ENCODE measurements around the gene TMEM132E. TPM values are rescaled to one million over a fixed set of nuclear protein-coding genes. Genes with fewer than 3 reads are reported as not detected.

TMEM132E gene
- total RNA-seq, 6 experiments from 2014 or later = 0.31 to 0.56 (median 0.43) TPM

DNA sequence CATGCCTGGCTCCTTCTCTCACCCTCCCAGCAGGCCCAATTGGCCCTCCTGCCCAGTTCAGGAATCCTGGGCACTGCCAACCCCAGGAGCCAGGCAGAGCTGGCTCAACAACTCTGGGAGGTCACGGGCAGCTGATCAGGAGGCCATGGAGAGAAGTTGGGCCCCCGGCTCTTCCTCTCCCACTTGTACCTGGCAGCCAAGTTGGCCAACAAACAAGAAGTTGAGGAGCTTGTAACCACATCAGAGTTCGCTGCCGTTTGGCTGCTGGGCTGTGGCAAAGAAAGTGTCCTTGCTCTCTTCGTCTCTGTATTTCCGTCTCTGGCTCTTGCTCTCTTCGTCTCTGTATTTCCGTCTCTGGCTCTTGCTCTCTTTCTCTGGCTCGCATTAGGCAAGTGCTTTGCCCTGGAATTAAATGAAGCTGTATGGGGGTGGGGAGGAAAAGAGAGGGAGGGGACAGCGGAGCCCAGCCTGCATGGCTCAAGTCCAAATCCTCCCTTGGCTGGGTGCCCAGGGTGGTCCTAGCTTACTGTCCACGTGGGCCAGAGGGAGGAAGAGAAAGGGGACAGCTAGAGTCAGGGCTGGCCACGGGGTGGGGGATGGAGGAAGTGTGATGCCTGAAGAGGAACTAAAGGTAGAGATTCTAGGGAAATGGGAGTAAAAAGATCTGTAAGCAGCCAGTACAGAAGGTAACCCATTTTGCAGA, 7.8 kb upstream of the TMEM132E start:
- H3K36me3 ChIP-seq = no peaks in the 10 kb centered on the region
- H3K4me3 ChIP-seq = no peak overlapping the region
- peak; percentile 39 to 61 (median 60) for DNase-seq
- H3K27ac ChIP-seq = no peak overlapping the region
- ATAC-seq = peak; percentile 14 to 65 (median 30)
- no peaks in the 10 kb centered on the region for H3K9me3 ChIP-seq
- H3K27me3 ChIP-seq = no peaks in the 10 kb centered on the region
- WGBS (ENCODE audit: insufficient coverage, low coverage, low lambda C conversion rate, missing lambda C conversion rate) = 30% methylated on average over 10 of the region's 12 CpGs
- TF ChIP-seq, protein P1, sequence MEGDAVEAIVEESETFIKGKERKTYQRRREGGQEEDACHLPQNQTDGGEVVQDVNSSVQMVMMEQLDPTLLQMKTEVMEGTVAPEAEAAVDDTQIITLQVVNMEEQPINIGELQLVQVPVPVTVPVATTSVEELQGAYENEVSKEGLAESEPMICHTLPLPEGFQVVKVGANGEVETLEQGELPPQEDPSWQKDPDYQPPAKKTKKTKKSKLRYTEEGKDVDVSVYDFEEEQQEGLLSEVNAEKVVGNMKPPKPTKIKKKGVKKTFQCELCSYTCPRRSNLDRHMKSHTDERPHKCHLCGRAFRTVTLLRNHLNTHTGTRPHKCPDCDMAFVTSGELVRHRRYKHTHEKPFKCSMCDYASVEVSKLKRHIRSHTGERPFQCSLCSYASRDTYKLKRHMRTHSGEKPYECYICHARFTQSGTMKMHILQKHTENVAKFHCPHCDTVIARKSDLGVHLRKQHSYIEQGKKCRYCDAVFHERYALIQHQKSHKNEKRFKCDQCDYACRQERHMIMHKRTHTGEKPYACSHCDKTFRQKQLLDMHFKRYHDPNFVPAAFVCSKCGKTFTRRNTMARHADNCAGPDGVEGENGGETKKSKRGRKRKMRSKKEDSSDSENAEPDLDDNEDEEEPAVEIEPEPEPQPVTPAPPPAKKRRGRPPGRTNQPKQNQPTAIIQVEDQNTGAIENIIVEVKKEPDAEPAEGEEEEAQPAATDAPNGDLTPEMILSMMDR (IDR thresholded peaks at IDR 0.05) = no peak
- no peak for TF ChIP-seq POLR2A (IDR thresholded peaks at IDR 0.05)
- intact Hi-C loops (cut with DNase I) = no loop called here
- H3K4me1 ChIP-seq = no peaks in the 10 kb centered on the region

DNA sequence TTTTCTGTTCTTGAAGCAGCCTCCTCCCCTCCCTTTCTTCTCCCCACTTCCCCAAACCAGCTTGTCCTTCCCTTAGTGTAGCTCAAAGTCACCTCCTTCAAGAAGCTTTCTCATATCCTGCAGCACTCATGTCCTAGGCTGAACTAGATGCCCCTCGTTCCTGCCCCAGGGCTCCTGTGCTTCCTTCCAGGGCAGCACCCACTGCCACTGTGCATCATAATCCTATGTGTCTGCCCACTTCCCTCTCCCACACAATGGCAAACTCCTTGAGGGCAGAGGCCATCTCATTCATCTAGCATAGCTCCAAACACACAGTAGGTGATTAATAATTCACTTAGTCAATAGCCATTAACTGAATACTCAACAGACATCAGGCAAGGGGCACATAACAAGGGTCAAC, 6.9 kb upstream of the TMEM132E start:
- H3K27me3 ChIP-seq = no peaks in the 10 kb centered on the region
- no peak overlapping the region for H3K27ac ChIP-seq
- H3K4me3 ChIP-seq = no peak overlapping the region
- no peaks in the 10 kb centered on the region for H3K9me3 ChIP-seq
- intact Hi-C loops (cut with DNase I) = no loop called here
- H3K4me1 ChIP-seq = no peaks in the 10 kb centered on the region
- DNase-seq (no peak), ATAC-seq (peak in 1 of 4 donors; percentile 42)
- H3K36me3 ChIP-seq = no peaks in the 10 kb centered on the region
- TF ChIP-seq POLR2A (IDR thresholded peaks at IDR 0.05) = no peak
- TF ChIP-seq, protein P1 (IDR thresholded peaks at IDR 0.05) = no peak
- WGBS (ENCODE audit: insufficient coverage, low coverage, low lambda C conversion rate, missing lambda C conversion rate) = 31% methylated on average over 1 of the region's 1 CpG

DNA sequence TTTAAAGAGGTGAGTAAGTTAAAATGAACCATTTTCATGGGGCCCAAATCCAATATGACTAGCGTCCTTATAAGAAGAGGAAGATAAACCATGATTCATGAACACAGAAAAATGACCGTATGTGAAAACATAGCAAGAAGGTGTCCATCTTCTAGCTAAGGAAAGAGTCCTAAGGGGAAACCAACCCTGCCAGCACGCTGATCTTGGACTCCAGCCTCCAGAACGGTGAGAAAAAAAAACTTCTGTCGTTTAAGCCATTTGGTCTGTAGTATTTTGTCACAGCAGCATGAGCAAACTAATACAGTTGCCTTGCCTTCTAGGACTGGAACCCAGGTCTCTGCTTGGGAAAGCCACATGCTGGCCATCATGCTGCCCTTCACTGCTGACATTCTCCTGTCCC, 4.2 kb upstream of the TMEM132E start:
- no peak overlapping the region for H3K4me3 ChIP-seq
- ATAC-seq = no peak

DNA sequence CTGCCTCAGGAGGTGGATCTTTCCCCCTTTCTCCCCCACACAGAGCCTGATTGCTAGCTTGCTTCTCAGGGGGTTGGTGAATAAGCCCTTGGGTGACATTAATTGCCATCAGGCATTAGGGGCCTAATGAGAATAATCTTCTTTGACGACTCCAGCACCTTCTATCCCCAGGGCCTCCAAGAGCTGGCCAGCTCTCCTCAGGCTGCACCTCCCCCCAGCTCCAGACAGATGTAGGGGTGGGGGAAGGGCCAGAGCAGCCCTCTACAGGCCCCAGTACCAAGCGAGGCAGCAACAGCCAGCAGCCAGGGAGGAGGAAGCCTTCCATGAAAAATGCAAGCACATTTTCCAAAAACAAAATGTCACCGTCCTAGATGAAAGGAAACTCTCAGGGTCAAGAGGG, 1.4 kb upstream of the TMEM132E start:
- TF ChIP-seq, protein P1 (IDR thresholded peaks at IDR 0.05) = no peak
- TF ChIP-seq POLR2A (IDR thresholded peaks at IDR 0.05) = no peak
- Histone ChIP-seq H3K9me3 (no peaks in the 10 kb centered on the region), H3K27me3 (peaks cover 6 to 16% of the 10 kb centered on the region in 2 donors), H3K4me1 (peaks cover 0 to 21% (median 4%) of the 10 kb centered on the region in 4 donors), H3K27ac (no peak overlapping the region), H3K4me3 (no peak overlapping the region), H3K36me3 (no peaks in the 10 kb centered on the region)
- ATAC-seq (no peak), DNase-seq (no peak)
- intact Hi-C loops (cut with DNase I) = no loop called here
- 30% methylated on average over 3 of the region's 3 CpGs for WGBS (ENCODE audit: insufficient coverage, low coverage, low lambda C conversion rate, missing lambda C conversion rate)

More for the DNA sequence above, 4.2 kb upstream of the TMEM132E start:
- Histone ChIP-seq H3K9me3 (no peaks in the 10 kb centered on the region), H3K27ac (no peak overlapping the region), H3K36me3 (no peaks in the 10 kb centered on the region), H3K4me1 (peaks cover 0 to 13% (median 3%) of the 10 kb centered on the region in 4 donors), H3K27me3 (peaks cover 0 to 4% of the 10 kb centered on the region in 2 donors)
- no peak for TF ChIP-seq POLR2A (IDR thresholded peaks at IDR 0.05)
- TF ChIP-seq, protein P1 (IDR thresholded peaks at IDR 0.05) = no peak
- no peak for DNase-seq
- intact Hi-C loops (cut with DNase I) = no loop called here
- WGBS (ENCODE audit: insufficient coverage, low coverage, low lambda C conversion rate, missing lambda C conversion rate) = 64% methylated on average over 5 of the region's 5 CpGs

Measured in right lobe of liver (tissue), 6 donors.